PC-3 (cell line): Measurements from ENCODE around the gene MAGEA8. TPM values are rescaled to one million over a fixed set of nuclear protein-coding genes. Genes with fewer than 3 reads are reported as not detected.

Source experiments
- ATAC-seq: fragments of 200-7000 bp; cut with Tn5 transposase; 2 replicates; pipeline ENCODE4 v1.9.1; 2020; ENCODE audit warnings: mild to moderate bottlenecking, moderate library complexity
- BruUV-seq: library from RNA; stranded (reverse); fragments of 400-500 nt; replicated peaks from 2 replicates; lab custom pipeline; 2021; lab: Mats Ljungman, UMichigan
- CTCF ChIA-PET: fragments of 300-600 bp; sonication (Branson Sonifier 250); formaldehyde crosslinking; loops from one replicate; lab custom pipeline; 2022; ENCODE audit warnings: antibody characterized with exemption; lab: Charles Lee
- POLR2A ChIA-PET: fragments of 300-600 bp; sonication (Branson Sonifier 250); formaldehyde crosslinking; loops from one replicate; lab custom pipeline; 2022; ENCODE audit warnings: antibody characterized with exemption; ENCODE audit not compliant: unreplicated experiment; lab: Charles Lee
- DNase-seq: peaks from one replicate; pipeline ENCODE4 v3.0.0-alpha.2; 2015
- H2AFZ ChIP-seq: fragments of 300-600 bp; sonication (generic); 2 replicates; pipeline ENCODE4 v1.6.0; 2016; ENCODE audit warnings: antibody characterized with exemption, low read length
- H3F3A ChIP-seq: fragments of 300-600 bp; sonication (generic); one replicate; pipeline ENCODE4 v1.6.0; 2017; ENCODE audit warnings: antibody characterized with exemption, low read length, control low read depth, mild to moderate bottlenecking; ENCODE audit not compliant: unreplicated experiment
- H3K27ac ChIP-seq: fragments of 300-600 bp; sonication (generic); 2 replicates; pipeline ENCODE4 v1.5.1; 2016; ENCODE audit warnings: mild to moderate bottlenecking, low read length
- H3K27me3 ChIP-seq: fragments of 300-600 bp; sonication (generic); 2 replicates; pipeline ENCODE4 v1.6.1; 2016; ENCODE audit warnings: low read length, mixed read lengths
- H3K36me3 ChIP-seq: fragments of 300-600 bp; sonication (generic); 2 replicates; pipeline ENCODE4 v1.6.1; 2016; ENCODE audit warnings: low read depth, mixed run types, low read length, mixed read lengths
- H3K4me1 ChIP-seq: fragments of 300-600 bp; sonication (generic); 2 replicates; pipeline ENCODE4 v1.5.1; 2016; ENCODE audit warnings: low read length; ENCODE audit not compliant: insufficient read depth
- H3K4me2 ChIP-seq: fragments of 300-600 bp; sonication (generic); 2 replicates; pipeline ENCODE4 v1.6.0; 2016; ENCODE audit warnings: low read length
- H3K4me3 ChIP-seq: fragments of 300-600 bp; sonication (generic); 2 replicates; pipeline ENCODE4 v1.5.1; 2016; ENCODE audit warnings: mild to moderate bottlenecking, low read length, mixed read lengths
- H3K79me2 ChIP-seq: fragments of 300-600 bp; sonication (generic); 2 replicates; pipeline ENCODE4 v1.6.1; 2017; ENCODE audit warnings: low read length, mixed read lengths
- H3K9ac ChIP-seq: fragments of 300-600 bp; sonication (generic); 2 replicates; pipeline ENCODE4 v1.6.0; 2016; ENCODE audit warnings: mild to moderate bottlenecking, low read length
- H3K9me2 ChIP-seq: fragments of 300-600 bp; sonication (generic); replicated peaks from 2 replicates; pipeline ENCODE4 v1.6.1; 2016; ENCODE audit warnings: mixed run types, low read length, mixed read lengths
- H3K9me3 ChIP-seq: fragments of 300-600 bp; sonication (generic); 2 replicates; pipeline ENCODE4 v1.6.1; 2016; ENCODE audit warnings: low read length, mixed read lengths
- H4K20me1 ChIP-seq: fragments of 300-600 bp; sonication (generic); 2 replicates; pipeline ENCODE4 v1.6.1; 2016; ENCODE audit warnings: low read length, mixed read lengths
- CTCF ChIP-seq: fragments of 300-600 bp; sonication (generic); conservative IDR thresholded peaks from 2 replicates; pipeline ENCODE4 v1.5.1; 2017; ENCODE audit warnings: antibody characterized with exemption, low read depth, mild to moderate bottlenecking, low read length
- EZH2 ChIP-seq: fragments of 300-600 bp; sonication (generic); IDR thresholded peaks from one replicate; pipeline ENCODE4 v1.6.1; 2017; ENCODE audit warnings: antibody characterized with exemption, mild to moderate bottlenecking, low read length; ENCODE audit not compliant: unreplicated experiment
- EZH2phosphoT487 ChIP-seq: fragments of 300-600 bp; sonication (generic); IDR thresholded peaks from 2 replicates; pipeline ENCODE4 v1.6.1; 2018; ENCODE audit warnings: mild to moderate bottlenecking, antibody characterized with exemption, low read length, borderline replicate concordance
- intact Hi-C: fragments of 100-400 bp; cut with micrococcal nuclease; formaldehyde crosslinking; loops from 2 replicates; pipeline ENCODE4 v1.9.0; 2023
- total RNA-seq: library from RNA; depleted of rRNA; stranded (reverse); fragments of >200 nt; gene quantifications from 2 replicates; pipeline ENCODE4 v1.2.3, GENCODE V29; 2014

The MAGEA8 gene
- total RNA-seq, 1 experiment from 2014 or later: not detected

- DNase-seq (no peak), ATAC-seq (no peak)
- Histone ChIP-seq H3K27me3 (peaks cover 31% of the 10 kb centered on the region), H4K20me1 (no peaks in the 10 kb centered on the region), H3F3A (no peaks in the 10 kb centered on the region), H3K9me2 (no peaks in the 10 kb centered on the region), H3K9ac (no peak overlapping the region), H2AFZ (no peak overlapping the region), H3K4me1 (no peaks in the 10 kb centered on the region), H3K9me3 (no peaks in the 10 kb centered on the region), H3K4me2 (no peak overlapping the region), H3K4me3 (no peak overlapping the region), H3K36me3 (no peaks in the 10 kb centered on the region), H3K79me2 (no peaks in the 10 kb centered on the region), H3K27ac (no peak overlapping the region)
- TF ChIP-seq CTCF (no peak), EZH2 (no peak), EZH2phosphoT487 (no peak)
- POLR2A ChIA-PET: no interaction called here
- intact Hi-C loops: no loop called here
- no TSS peak for BruUV-seq
- CTCF ChIA-PET: no interaction called here
Observed at GRCh38 chrX:149849787-149850186, 31.2 kb upstream of the MAGEA8 start.

GRCh38 chrX:149851864-149852263 is 29.1 kb upstream of the MAGEA8 start:
- no peak overlapping the region for H3K4me3 ChIP-seq
- ATAC-seq (no peak), DNase-seq (no peak)
- TF ChIP-seq CTCF (no peak), EZH2phosphoT487 (no peak), EZH2 (no peak)
- no peaks in the 10 kb centered on the region for H3K4me1 ChIP-seq
- intact Hi-C loops: no loop called here
- POLR2A ChIA-PET: no interaction called here
- H3K27me3 ChIP-seq: peaks cover 39% of the 10 kb centered on the region
- H3K9me3 ChIP-seq: no peaks in the 10 kb centered on the region
- CTCF ChIA-PET: no interaction called here
- no peaks in the 10 kb centered on the region for H3F3A ChIP-seq
- no peak overlapping the region for H2AFZ ChIP-seq
- no peak overlapping the region for H3K9ac ChIP-seq
- no TSS peak for BruUV-seq
- H4K20me1 ChIP-seq: no peaks in the 10 kb centered on the region
- H3K36me3 ChIP-seq: no peaks in the 10 kb centered on the region
- no peaks in the 10 kb centered on the region for H3K79me2 ChIP-seq
- H3K4me2 ChIP-seq: no peak overlapping the region
- H3K27ac ChIP-seq: no peak overlapping the region
- no peaks in the 10 kb centered on the region for H3K9me2 ChIP-seq

GRCh38 chrX:149853925-149854324 is 27.1 kb upstream of the MAGEA8 start:
- no peaks in the 10 kb centered on the region for H3F3A ChIP-seq
- no peak overlapping the region for H3K27ac ChIP-seq
- TF ChIP-seq EZH2phosphoT487: no peak
- TF ChIP-seq CTCF: no peak
- TF ChIP-seq EZH2: no peak
- DNase-seq (no peak), ATAC-seq (no peak)
- no peaks in the 10 kb centered on the region for H4K20me1 ChIP-seq
- ChIA-PET CTCF (no interaction called here), POLR2A (no interaction called here)
- no peaks in the 10 kb centered on the region for H3K36me3 ChIP-seq
- H3K9me3 ChIP-seq: no peaks in the 10 kb centered on the region
- H3K9me2 ChIP-seq: no peaks in the 10 kb centered on the region
- H3K9ac ChIP-seq: no peak overlapping the region
- no peaks in the 10 kb centered on the region for H3K79me2 ChIP-seq
- BruUV-seq: no TSS peak
- H3K4me3 ChIP-seq: no peak overlapping the region
- intact Hi-C loops: no loop called here
- no peak overlapping the region for H3K4me2 ChIP-seq
- no peaks in the 10 kb centered on the region for H3K4me1 ChIP-seq
- peaks cover 39% of the 10 kb centered on the region for H3K27me3 ChIP-seq
- no peak overlapping the region for H2AFZ ChIP-seq
